HepG2 (cell line): ENCODE results near the gene GDPGP1.
"Not testable (repeated sequence)": the region's sequence is repeated elsewhere in the genome, so short reads cannot be mapped to it uniquely, and the experiment has no call there.

Experiments used
- ATF1 ChIP-seq: IDR thresholded peaks from 2 replicates; pipeline ENCODE4 v1.6.1; 2016; ENCODE audit warnings: mild to moderate bottlenecking, control low read depth
- BHLHE40 ChIP-seq: IDR thresholded peaks from 2 replicates; pipeline ENCODE4 v1.6.1; 2011; ENCODE audit warnings: low read length, improper control_type of control experiment
- CTCF ChIP-seq: sonication (generic); formaldehyde crosslinking; IDR thresholded peaks from 2 replicates; pipeline ENCODE4 v1.5.0; 2020; ENCODE audit warnings: mild to moderate bottlenecking, missing genetic modification reagents, moderate library complexity
- FOXK1 ChIP-seq: sonication (generic); formaldehyde crosslinking; IDR thresholded peaks from 2 replicates; pipeline ENCODE4 v1.4.0; 2020; ENCODE audit warnings: low read depth, missing genetic modification reagents, borderline replicate concordance
- POLR2A ChIP-seq, 2 experiments: IDR thresholded peaks; 2 replicates each; pipeline ENCODE4 v1.6.1; 2011; ENCODE audit warnings: low read depth in 2 of 2, low read length in 2 of 2, mild to moderate bottlenecking in 1 of 2, moderate library complexity in 1 of 2; ENCODE audit not compliant: insufficient read depth in 1 of 2
- POLR2AphosphoS5 ChIP-seq: IDR thresholded peaks from 2 replicates; pipeline ENCODE4 v1.6.1; 2012; ENCODE audit warnings: low read depth, low read length
- U2AF1 ChIP-seq: fragments of 200-400 bp; formaldehyde crosslinking; optimal IDR thresholded peaks from 2 replicates; pipeline ENCODE3; 2017; ENCODE audit warnings: mild to moderate bottlenecking, low read depth, low read length
- ZNF318 ChIP-seq: sonication (generic); formaldehyde crosslinking; IDR thresholded peaks from 2 replicates; pipeline ENCODE4 v1.4.0; 2020; ENCODE audit warnings: mild to moderate bottlenecking, missing genetic modification reagents
- ZNF512 ChIP-seq: sonication (generic); formaldehyde crosslinking; IDR thresholded peaks from 2 replicates; pipeline ENCODE4 v1.4.0; 2020; ENCODE audit warnings: mild to moderate bottlenecking, missing genetic modification reagents
- ZSCAN5A ChIP-seq: sonication (generic); formaldehyde crosslinking; IDR thresholded peaks from 2 replicates; pipeline ENCODE4 v1.8.0; 2022; ENCODE audit warnings: mild to moderate bottlenecking, missing genetic modification reagents, borderline replicate concordance

- not testable (repeated sequence) for TF ChIP-seq FOXK1; ATF1 (CRISPR knock-in tag); ZSCAN5A (CRISPR knock-in tag); BHLHE40; POLR2AphosphoS5; POLR2A (IDR thresholded peaks at IDR 0.05; ENCODE audit: insufficient read depth in 1 of 2, low read depth in 2 of 2, low read length in 2 of 2); U2AF1; ZNF512 (CRISPR knock-in tag); ZNF318 (CRISPR knock-in tag); CTCF (CRISPR knock-in tag)
Observed at GRCh38 chr15:90260731-90261130, 26.7 kb downstream of the GDPGP1 start.
